K562 (cell line): ENCODE measurements around the gene LCNL1.

Source experiments
- CHCHD3 ChIP-seq: fragments of 250-450 bp; sonication (Bioruptor Pico); IDR thresholded peaks from 2 replicates; pipeline ENCODE4 v2.1.2; 2022; ENCODE audit warnings: mild to moderate bottlenecking
- CTCF ChIP-seq, 3 experiments: IDR thresholded peaks in 2 of 3; conservative IDR thresholded peaks in 1 of 3; 2 replicates each; pipeline ENCODE4 v1.5.1; 2011 to 2012; ENCODE audit warnings: low read length in 3 of 3, mild to moderate bottlenecking in 3 of 3, control low read depth in 2 of 3, improper control_type of control experiment in 1 of 3, inconsistent platforms in 1 of 3, low read depth in 1 of 3, mixed read lengths in 1 of 3, moderate library complexity in 1 of 3; ENCODE audit not compliant: insufficient read depth in 2 of 3
- E2F8 ChIP-seq: fragments of 450-650 bp; IDR thresholded peaks from 2 replicates; pipeline ENCODE4 v1.7.1; 2018; ENCODE audit warnings: mild to moderate bottlenecking, low read depth; ENCODE audit not compliant: partially characterized antibody
- HNRNPUL1 ChIP-seq: fragments of 200-400 bp; formaldehyde crosslinking; IDR thresholded peaks from 2 replicates; pipeline ENCODE4 v1.6.1; 2017; ENCODE audit warnings: low read length
- JUND ChIP-seq, 2 experiments: IDR thresholded peaks; 2 replicates in 1 of 2; 3 replicates in 1 of 2; pipeline ENCODE4 v1.6.1; 2011; ENCODE audit warnings: borderline replicate concordance in 2 of 2, low read depth in 2 of 2, low read length in 2 of 2, improper control_type of control experiment in 1 of 2, missing biosample characterization in 1 of 2, missing genetic modification characterization in 1 of 2, missing genetic modification reagents in 1 of 2
- ZNF589 ChIP-seq: fragments of 200-800 bp; sonication (Bioruptor generic); IDR thresholded peaks from 2 replicates; pipeline ENCODE4 v1.6.1; 2016; ENCODE audit warnings: low read depth, missing genetic modification characterization, missing compliant biosample characterization
- ZNF780A ChIP-seq: fragments of 250-450 bp; sonication (Bioruptor Pico); IDR thresholded peaks from 2 replicates; pipeline ENCODE4 v1.5.0; 2021; ENCODE audit warnings: mild to moderate bottlenecking
- TF ChIP-seq, protein P1 (sequence below): fragments of 450-650 bp; formaldehyde crosslinking; conservative IDR thresholded peaks from 2 replicates; pipeline ENCODE4 v1.4.0; 2022; ENCODE audit warnings: mild to moderate bottlenecking, missing genetic modification characterization

DNA sequence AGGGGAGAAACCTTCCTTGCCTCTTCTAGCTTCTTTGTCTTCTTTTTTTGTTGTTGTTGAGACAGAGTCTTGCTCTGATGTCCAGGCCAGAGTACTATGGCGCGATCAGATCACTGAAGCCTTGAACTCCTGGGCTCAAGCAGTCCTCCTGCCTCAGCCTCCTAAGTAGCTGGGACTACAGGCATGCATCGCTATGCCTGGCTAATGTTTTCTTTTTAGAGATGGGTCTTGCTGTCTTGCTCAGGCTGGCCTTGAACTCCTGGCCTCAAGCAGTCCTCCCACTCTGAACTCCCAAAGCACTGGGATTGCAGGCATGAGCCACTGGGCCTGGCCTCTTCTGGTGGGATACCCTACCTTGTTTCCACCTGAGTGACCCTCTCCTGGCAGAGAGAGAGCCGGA, 6.1 kb downstream of the LCNL1 start:
- TF ChIP-seq E2F8 = no peak
- TF ChIP-seq, protein P1, sequence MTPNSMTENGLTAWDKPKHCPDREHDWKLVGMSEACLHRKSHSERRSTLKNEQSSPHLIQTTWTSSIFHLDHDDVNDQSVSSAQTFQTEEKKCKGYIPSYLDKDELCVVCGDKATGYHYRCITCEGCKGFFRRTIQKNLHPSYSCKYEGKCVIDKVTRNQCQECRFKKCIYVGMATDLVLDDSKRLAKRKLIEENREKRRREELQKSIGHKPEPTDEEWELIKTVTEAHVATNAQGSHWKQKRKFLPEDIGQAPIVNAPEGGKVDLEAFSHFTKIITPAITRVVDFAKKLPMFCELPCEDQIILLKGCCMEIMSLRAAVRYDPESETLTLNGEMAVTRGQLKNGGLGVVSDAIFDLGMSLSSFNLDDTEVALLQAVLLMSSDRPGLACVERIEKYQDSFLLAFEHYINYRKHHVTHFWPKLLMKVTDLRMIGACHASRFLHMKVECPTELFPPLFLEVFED (CRISPR knock-in tag) = no peak
- no peak for TF ChIP-seq JUND (IDR thresholded peaks at IDR 0.05; ENCODE audit: borderline replicate concordance, low read depth, low read length)
- no peak for TF ChIP-seq JUND (tag; IDR thresholded peaks at IDR 0.05; ENCODE audit: borderline replicate concordance, low read depth, low read length)
- no peak for TF ChIP-seq CHCHD3 (CRISPR knock-in tag)
- no peak for TF ChIP-seq ZNF780A (CRISPR knock-in tag)
- no peak for TF ChIP-seq ZNF589
- no peak for TF ChIP-seq CTCF (IDR thresholded peaks at IDR 0.05 in 2 of 3, conservative IDR thresholded peaks at IDR 0.05 in 1 of 3; ENCODE audit: insufficient read depth in 2 of 3, low read depth in 1 of 3, low read length in 3 of 3)
- no peak for TF ChIP-seq HNRNPUL1
